Measurements from ENCODE around the gene PGM3.

The PGM3 gene

DNA sequence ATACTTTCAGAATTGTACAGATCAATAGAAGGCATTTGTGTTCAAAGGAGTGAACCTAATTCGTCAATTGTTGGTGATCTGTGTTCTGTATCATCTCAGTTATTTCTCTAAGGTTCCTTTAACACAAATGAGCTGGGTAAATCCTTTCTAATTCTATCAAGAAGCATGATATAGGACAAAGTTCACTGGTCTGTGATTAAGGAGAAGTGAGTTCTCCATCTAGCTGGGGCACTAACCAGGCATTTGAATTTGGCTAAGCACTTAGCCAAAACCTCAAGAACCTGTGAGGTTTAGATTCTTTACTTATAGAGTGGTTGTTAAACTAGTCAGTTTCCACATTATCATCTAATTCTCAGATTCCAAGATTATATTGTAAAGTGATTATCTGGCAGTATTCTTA is 75.3 kb downstream of the PGM3 start:
- no peak for FAIRE-seq

Data from endometrium (tissue), 2 donors.